K562 (cell line): Measurements from ENCODE around the gene NDUFAF5. TPM values are rescaled to one million over a fixed set of nuclear protein-coding genes. Genes with fewer than 3 reads are reported as not detected.
A peak's percentile ranks its signal among the peaks of the same experiment; 100 is the strongest.

Experiments
- ATAC-seq: fragments of 200-7000 bp; cut with Tn5 transposase; 3 replicates; pipeline ENCODE4 v1.9.1; 2020; ENCODE audit warnings: moderate library complexity
- BruUV-seq: library from RNA; stranded (reverse); fragments of 400-500 nt; replicated peaks from 2 replicates; lab custom pipeline; 2021; lab: Mats Ljungman, UMichigan
- CTCF ChIA-PET: fragments of 300-600 bp; formaldehyde crosslinking; extraction: SDS; loops from one replicate; lab custom pipeline; 2021; ENCODE audit warnings: low intra/inter-chr PET ratio; lab: Yijun Ruan, JAX
- POLR2A ChIA-PET: fragments of 300-600, 350-650 bp; sonication (Branson Sonifier 250); formaldehyde crosslinking; extraction: SDS; loops from one replicate; lab custom pipeline; 2021; ENCODE audit warnings: antibody characterized with exemption, inconsistent platforms; lab: Yijun Ruan, JAX
- DNase-seq, 4 experiments: peaks; one replicate each; pipeline versions ENCODE4 v3.0.0 to v3.0.0-alpha.2; 2011 to 2018; ENCODE audit warnings: low spot score in 3 of 4, mixed read lengths in 3 of 4; ENCODE audit errors: extremely low read depth in 1 of 4
- FAIRE-seq: peaks from 2 replicates; lab custom pipeline; 2011; peaks lifted over from hg19 to GRCh38; lab: Jason Lieb, UNC
- H2AFZ ChIP-seq: 2 replicates; pipeline ENCODE4 v1.6.0; 2011; ENCODE audit warnings: low read depth, low read length, control low read depth, inconsistent platforms
- H3K27ac ChIP-seq: fragments of 200-600 bp; 3 replicates; pipeline ENCODE4 v1.8.0; 2011; ENCODE audit warnings: low read depth, mild to moderate bottlenecking, control low read depth, inconsistent platforms, low read length, moderate library complexity, mixed read lengths; ENCODE audit errors: extremely low read depth
- H3K27me3 ChIP-seq, 2 experiments: fragments of 300-600 bp in 1 of 2; 2 replicates in 1 of 2; 3 replicates in 1 of 2; pipeline versions ENCODE4 v1.6.0 to v1.8.0; 2011; ENCODE audit warnings: inconsistent platforms in 2 of 2, low read length in 2 of 2, mild to moderate bottlenecking in 1 of 2, mixed read lengths in 1 of 2, moderate library complexity in 1 of 2; ENCODE audit not compliant: control insufficient read depth in 2 of 2, insufficient read depth in 2 of 2
- H3K36me3 ChIP-seq: fragments of 300-600 bp; 3 replicates; pipeline ENCODE4 v1.8.0; 2011; ENCODE audit warnings: mild to moderate bottlenecking, low read length, inconsistent platforms; ENCODE audit not compliant: control insufficient read depth, insufficient read depth
- H3K4me1 ChIP-seq, 2 experiments: fragments of 200-600 bp in 1 of 2; replicated peaks in 1 of 2; 2 replicates in 1 of 2; 3 replicates in 1 of 2; pipeline versions ENCODE4 v1.5.1 to v1.8.0; 2011; ENCODE audit warnings: inconsistent platforms in 2 of 2, low read length in 2 of 2, mild to moderate bottlenecking in 1 of 2, mixed read lengths in 1 of 2, moderate library complexity in 1 of 2; ENCODE audit not compliant: control insufficient read depth in 2 of 2, insufficient read depth in 2 of 2
- H3K4me2 ChIP-seq: 2 replicates; pipeline ENCODE4 v1.6.1; 2011; ENCODE audit warnings: low read length, control low read depth, inconsistent platforms, mixed read lengths; ENCODE audit not compliant: insufficient read depth
- H3K4me3 ChIP-seq: fragments of 200-600 bp; sonication (generic), shearing (Covaris generic); 2 replicates; pipeline ENCODE4 v1.5.1; 2016; ENCODE audit warnings: control low read depth, inconsistent platforms
- H3K79me2 ChIP-seq: fragments of 200-600 bp; 3 replicates; pipeline ENCODE4 v1.8.0; 2011; ENCODE audit warnings: low read length, inconsistent platforms; ENCODE audit not compliant: control insufficient read depth, insufficient read depth
- H3K9ac ChIP-seq, 2 experiments: 2 replicates each; pipeline versions ENCODE4 v1.6.0 to v1.6.1; 2011; ENCODE audit warnings: low read depth in 2 of 2, low read length in 2 of 2, control low read depth in 1 of 2, inconsistent platforms in 1 of 2, mild to moderate bottlenecking in 1 of 2, mixed read lengths in 1 of 2; ENCODE audit not compliant: insufficient read depth in 1 of 2
- H3K9me1 ChIP-seq: one replicate; pipeline ENCODE4 v1.6.0; 2011; ENCODE audit warnings: inconsistent platforms, mild to moderate bottlenecking, low read length, moderate library complexity; ENCODE audit not compliant: control insufficient read depth, insufficient read depth
- H3K9me3 ChIP-seq: replicated peaks from 2 replicates; pipeline ENCODE4 v1.5.1; 2011; ENCODE audit warnings: low read depth, low read length, inconsistent platforms; ENCODE audit not compliant: control insufficient read depth, insufficient read depth
- H4K20me1 ChIP-seq: replicated peaks from 2 replicates; pipeline ENCODE4 v1.6.1; 2011; ENCODE audit warnings: low read length, inconsistent platforms, mixed read lengths; ENCODE audit not compliant: control insufficient read depth, insufficient read depth
- HDAC1 ChIP-seq, 2 experiments: fragments of 450-650 bp; IDR thresholded peaks; 2 replicates each; pipeline ENCODE4 v1.6.1; 2016 to 2017; ENCODE audit warnings: inconsistent platforms in 1 of 2, mild to moderate bottlenecking in 1 of 2, moderate library complexity in 1 of 2
- PHF20 ChIP-seq: fragments of 450-650 bp; IDR thresholded peaks from 2 replicates; pipeline ENCODE4 v1.6.1; 2018; ENCODE audit not compliant: partially characterized antibody
- POLR2A ChIP-seq: fragments of 450-650 bp; conservative IDR thresholded peaks from 2 replicates; pipeline ENCODE4 v1.6.1; 2016
- POLR2B ChIP-seq: fragments of 450-650 bp; IDR thresholded peaks from 2 replicates; pipeline ENCODE4 v1.6.1; 2018; ENCODE audit warnings: low read depth; ENCODE audit not compliant: partially characterized antibody
- RBFOX2 ChIP-seq: fragments of 200-400 bp; formaldehyde crosslinking; IDR thresholded peaks from 2 replicates; pipeline ENCODE4 v1.6.1; 2017; ENCODE audit warnings: low read depth, mild to moderate bottlenecking, low read length, moderate library complexity
- RBM25 ChIP-seq: fragments of 200-400 bp; formaldehyde crosslinking; IDR thresholded peaks from 2 replicates; pipeline ENCODE4 v1.6.1; 2018; ENCODE audit warnings: low read length, low read depth, moderate library complexity; ENCODE audit not compliant: severe bottlenecking
- TAF9B ChIP-seq: fragments of 450-650 bp; IDR thresholded peaks from 2 replicates; pipeline ENCODE4 v1.6.1; 2018; ENCODE audit warnings: mild to moderate bottlenecking; ENCODE audit not compliant: partially characterized antibody
- ZNF324 ChIP-seq: fragments of 250-450 bp; sonication (Bioruptor Pico); IDR thresholded peaks from 2 replicates; pipeline ENCODE4 v1.4.0; 2020; ENCODE audit warnings: mild to moderate bottlenecking
- WGBS: fragments of 100-300 bp; shearing (Covaris generic); methylation state at CpG from one replicate; pipeline ENCODE4 v1.1.6; 2016; ENCODE audit warnings: low coverage, mixed read lengths; ENCODE audit not compliant: insufficient coverage; ENCODE audit errors: missing lambda C conversion rate; 5-methylcytosine and 5-hydroxymethylcytosine counted together
- in situ Hi-C: fragments of 300-500 bp; cut with MboI; formaldehyde crosslinking; loops from 4 replicates; pipeline ENCODE4 v1.15.0; 2018; ENCODE audit warnings: inconsistent platforms, mixed read lengths
- intact Hi-C: fragments of 100-400 bp; cut with micrococcal nuclease; formaldehyde crosslinking; loops from 2 replicates; pipeline ENCODE4 v1.14.2; 2022
- polyA plus RNA-seq, 8 experiments: library from polyadenylated mRNA; depleted of rRNA in 4 of 8; stranded (reverse) in 5 of 8; unstranded in 3 of 8; fragments of >200 nt; fragmentation: Nextera tagmentation in 2 of 8; fragmentation: Illumina TruSeq in 1 of 8; extraction: Ambion mirVana in 2 of 8; extraction: Trizol in 1 of 8; gene quantifications; 2 replicates each; pipeline versions ENCODE4 v1.2.1 to v1.2.3, GENCODE V29; 2011 to 2014; ENCODE audit warnings: inconsistent platforms in 1 of 8, missing spikeins in 1 of 8
- total RNA-seq, 7 experiments: library from RNA; depleted of rRNA in 6 of 7; stranded (reverse); fragments of >200 nt in 6 of 7; fragmentation: Illumina TruSeq in 2 of 7; extraction: Trizol in 2 of 7; gene quantifications; 2 replicates each; pipeline versions ENCODE4 v1.2.1 to v1.2.3, GENCODE V29; 2011 to 2021; ENCODE audit warnings: low replicate concordance in 1 of 7
- TF ChIP-seq, protein P1 (sequence below), 2 experiments: IDR thresholded peaks in 1 of 2; conservative IDR thresholded peaks in 1 of 2; 2 replicates each; pipeline ENCODE4 v1.6.1; 2016; ENCODE audit warnings: low read depth in 2 of 2, mild to moderate bottlenecking in 1 of 2, missing compliant biosample characterization in 1 of 2, missing genetic modification characterization in 1 of 2, moderate library complexity in 1 of 2
- TF ChIP-seq, protein P2 (sequence below), 2 experiments: fragments of 450-650 bp; formaldehyde crosslinking in 1 of 2; IDR thresholded peaks; 2 replicates each; pipeline versions ENCODE4 v1.4.0 to v1.6.1; 2014 to 2020; ENCODE audit warnings: mild to moderate bottlenecking in 2 of 2, borderline replicate concordance in 1 of 2, low read depth in 1 of 2

NDUFAF5 gene
- total and polyA plus RNA-seq, 9 of the 15 experiments (the other 6 are each of a cell fraction or from before 2014, with no cell fraction given): 17.2 to 33.1 (median 27.3) TPM

DNA sequence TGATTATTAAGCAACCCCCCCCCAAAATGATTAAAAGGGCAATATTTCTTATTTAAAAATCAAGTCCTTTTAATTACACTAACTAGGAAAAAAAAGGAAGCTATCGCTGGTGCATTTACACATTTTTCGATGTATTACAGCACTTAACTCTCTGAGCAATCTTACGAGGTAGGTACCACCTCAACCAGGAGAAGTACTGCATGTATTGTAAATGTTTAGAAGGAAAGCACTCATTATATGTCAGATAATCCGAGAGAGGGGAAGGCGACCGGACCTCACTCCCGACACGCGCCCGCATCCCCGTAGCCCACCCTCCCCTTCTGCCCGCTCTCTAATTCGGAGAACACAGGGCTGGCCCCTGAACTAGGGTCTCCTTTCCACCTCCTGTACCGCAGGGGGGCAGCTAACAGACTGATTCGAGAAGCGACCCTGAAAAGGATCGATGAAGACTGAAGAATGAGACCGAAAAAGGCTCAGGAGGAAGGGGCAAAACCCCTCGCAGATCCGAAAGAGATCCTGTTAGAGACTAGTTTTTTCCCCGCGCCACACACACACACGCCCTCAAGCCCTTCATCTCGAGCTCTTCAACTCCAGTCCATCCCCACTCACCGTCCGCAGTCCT is 446 bp upstream of the NDUFAF5 start:
- H3K9me3 ChIP-seq: no peaks in the 10 kb centered on the region
- 0% methylated on average over 9 of the region's 26 CpGs for WGBS
- H3K27me3 ChIP-seq: no peaks in the 10 kb centered on the region
- peak overlapping the region; percentile 90 for H3K27ac ChIP-seq
- no peaks in the 10 kb centered on the region for H3K9me1 ChIP-seq
- H3K4me1 ChIP-seq: peaks cover 3 to 5% of the 10 kb centered on the region in 2 experiments; a peak in 3 of 5 replicates
- H3K4me2 ChIP-seq: peak overlapping the region; percentile 98
- H2AFZ ChIP-seq: peak overlapping the region; percentile 95
- H4K20me1 ChIP-seq: no peaks in the 10 kb centered on the region
- intact Hi-C loops: loop anchor here (5.0 kb wide), 1 partner anchor 128 kb away; no protein-coding TSS in a partner anchor
- BruUV-seq: TSS peak; percentile 55
- in situ Hi-C loops: no loop called here
- CTCF ChIA-PET: no interaction called here
- ATAC-seq (peak; percentile 47), FAIRE-seq (no peak), DNase-seq (peak in 2 of 4 experiments; percentile 23 to 27)
- peak overlapping the region; percentile 73 for H3K4me3 ChIP-seq
- POLR2A ChIA-PET: interaction anchor here (1.2 kb wide), 1 partner anchor 18 kb away, joined by 6 read pairs; no protein-coding TSS in a partner anchor
- H3K36me3 ChIP-seq: peaks cover 61% of the 10 kb centered on the region
- H3K9ac ChIP-seq: peak overlapping the region; percentile 83 to 94
- H3K79me2 ChIP-seq: peaks cover 88% of the 10 kb centered on the region
- TF ChIP-seq, protein P1, sequence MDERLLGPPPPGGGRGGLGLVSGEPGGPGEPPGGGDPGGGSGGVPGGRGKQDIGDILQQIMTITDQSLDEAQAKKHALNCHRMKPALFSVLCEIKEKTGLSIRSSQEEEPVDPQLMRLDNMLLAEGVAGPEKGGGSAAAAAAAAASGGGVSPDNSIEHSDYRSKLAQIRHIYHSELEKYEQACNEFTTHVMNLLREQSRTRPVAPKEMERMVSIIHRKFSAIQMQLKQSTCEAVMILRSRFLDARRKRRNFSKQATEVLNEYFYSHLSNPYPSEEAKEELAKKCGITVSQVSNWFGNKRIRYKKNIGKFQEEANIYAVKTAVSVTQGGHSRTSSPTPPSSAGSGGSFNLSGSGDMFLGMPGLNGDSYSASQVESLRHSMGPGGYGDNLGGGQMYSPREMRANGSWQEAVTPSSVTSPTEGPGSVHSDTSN (CRISPR knock-in tag; IDR thresholded peaks at IDR 0.05; ENCODE audit: low read depth): no peak
- TF ChIP-seq, protein P1 (tag; conservative IDR thresholded peaks at IDR 0.05; ENCODE audit: low read depth): no peak
- peak; percentile 83; the same call in 1 of the 2 replicates for TF ChIP-seq POLR2A
- TF ChIP-seq POLR2B: peak; percentile 75
- TF ChIP-seq ZNF324 (CRISPR knock-in tag): no peak
- TF ChIP-seq TAF9B: peak; percentile 50
- TF ChIP-seq RBFOX2: no peak
- peak in 1 of 2 experiments; percentile 94; a peak in 1 of 4 replicates for TF ChIP-seq HDAC1 (IDR thresholded peaks at IDR 0.05)
- TF ChIP-seq PHF20: peak; percentile 58
- no peak for TF ChIP-seq RBM25
- TF ChIP-seq, protein P2, sequence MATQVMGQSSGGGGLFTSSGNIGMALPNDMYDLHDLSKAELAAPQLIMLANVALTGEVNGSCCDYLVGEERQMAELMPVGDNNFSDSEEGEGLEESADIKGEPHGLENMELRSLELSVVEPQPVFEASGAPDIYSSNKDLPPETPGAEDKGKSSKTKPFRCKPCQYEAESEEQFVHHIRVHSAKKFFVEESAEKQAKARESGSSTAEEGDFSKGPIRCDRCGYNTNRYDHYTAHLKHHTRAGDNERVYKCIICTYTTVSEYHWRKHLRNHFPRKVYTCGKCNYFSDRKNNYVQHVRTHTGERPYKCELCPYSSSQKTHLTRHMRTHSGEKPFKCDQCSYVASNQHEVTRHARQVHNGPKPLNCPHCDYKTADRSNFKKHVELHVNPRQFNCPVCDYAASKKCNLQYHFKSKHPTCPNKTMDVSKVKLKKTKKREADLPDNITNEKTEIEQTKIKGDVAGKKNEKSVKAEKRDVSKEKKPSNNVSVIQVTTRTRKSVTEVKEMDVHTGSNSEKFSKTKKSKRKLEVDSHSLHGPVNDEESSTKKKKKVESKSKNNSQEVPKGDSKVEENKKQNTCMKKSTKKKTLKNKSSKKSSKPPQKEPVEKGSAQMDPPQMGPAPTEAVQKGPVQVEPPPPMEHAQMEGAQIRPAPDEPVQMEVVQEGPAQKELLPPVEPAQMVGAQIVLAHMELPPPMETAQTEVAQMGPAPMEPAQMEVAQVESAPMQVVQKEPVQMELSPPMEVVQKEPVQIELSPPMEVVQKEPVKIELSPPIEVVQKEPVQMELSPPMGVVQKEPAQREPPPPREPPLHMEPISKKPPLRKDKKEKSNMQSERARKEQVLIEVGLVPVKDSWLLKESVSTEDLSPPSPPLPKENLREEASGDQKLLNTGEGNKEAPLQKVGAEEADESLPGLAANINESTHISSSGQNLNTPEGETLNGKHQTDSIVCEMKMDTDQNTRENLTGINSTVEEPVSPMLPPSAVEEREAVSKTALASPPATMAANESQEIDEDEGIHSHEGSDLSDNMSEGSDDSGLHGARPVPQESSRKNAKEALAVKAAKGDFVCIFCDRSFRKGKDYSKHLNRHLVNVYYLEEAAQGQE (IDR thresholded peaks at IDR 0.05; ENCODE audit: borderline replicate concordance): no peak
- TF ChIP-seq, protein P2 (CRISPR knock-in tag; IDR thresholded peaks at IDR 0.05; ENCODE audit: low read depth): no peak
